H9 (cell line): ENCODE results near the gene TTLL4. TPM values are rescaled to one million over a fixed set of nuclear protein-coding genes. Genes with fewer than 3 reads are reported as not detected.

Experiments
- DNase-seq: peaks from one replicate; pipeline ENCODE4 v3.0.0-alpha.2; 2017
- H2AFZ ChIP-seq: one replicate; pipeline ENCODE4 v1.6.1; 2013; ENCODE audit warnings: mild to moderate bottlenecking, low read length, control low read depth, moderate library complexity
- H2AK5ac ChIP-seq: 2 replicates; pipeline ENCODE4 v1.6.1; 2013; ENCODE audit warnings: low read length, control low read depth, mixed read lengths; ENCODE audit not compliant: insufficient read length
- H2BK120ac ChIP-seq: one replicate; pipeline ENCODE4 v1.6.1; 2013; ENCODE audit warnings: low read depth, mild to moderate bottlenecking, low read length, control low read depth, inconsistent platforms; ENCODE audit not compliant: poor library complexity, severe bottlenecking
- H2BK12ac ChIP-seq: 2 replicates; pipeline ENCODE4 v1.6.1; 2013; ENCODE audit warnings: low read length, control low read depth, mixed read lengths, low read depth; ENCODE audit not compliant: insufficient read length
- H2BK15ac ChIP-seq: 2 replicates; pipeline ENCODE4 v1.6.1; 2013; ENCODE audit warnings: low read depth, low read length, control low read depth
- H2BK20ac ChIP-seq: one replicate; pipeline ENCODE4 v1.6.1; 2013; ENCODE audit warnings: low read depth, mild to moderate bottlenecking, low read length, control low read depth, inconsistent platforms; ENCODE audit not compliant: poor library complexity, severe bottlenecking
- H2BK5ac ChIP-seq: 2 replicates; pipeline ENCODE4 v1.6.1; 2013; ENCODE audit warnings: low read length, control low read depth, mixed read lengths; ENCODE audit not compliant: insufficient read length
- H3K14ac ChIP-seq: 2 replicates; pipeline ENCODE4 v1.6.1; 2013; ENCODE audit warnings: low read length, control low read depth; ENCODE audit not compliant: insufficient read depth
- H3K18ac ChIP-seq: 2 replicates; pipeline ENCODE4 v1.6.1; 2013; ENCODE audit warnings: low read depth, mild to moderate bottlenecking, mixed read lengths, low read length, control low read depth; ENCODE audit not compliant: insufficient read length
- H3K23ac ChIP-seq: 2 replicates; pipeline ENCODE4 v1.6.1; 2013; ENCODE audit warnings: low read length, control low read depth, mixed read lengths, low read depth; ENCODE audit not compliant: insufficient read length
- H3K23me2 ChIP-seq: 2 replicates; pipeline ENCODE4 v1.6.1; 2013; ENCODE audit warnings: low read depth, mild to moderate bottlenecking, mixed read lengths, low read length, control low read depth; ENCODE audit not compliant: insufficient read length, poor library complexity, severe bottlenecking
- H3K27ac ChIP-seq: 2 replicates; pipeline ENCODE4 v1.5.1; 2013; ENCODE audit warnings: low read length, control low read depth, mixed read lengths, low read depth; ENCODE audit not compliant: insufficient read length
- H3K27me3 ChIP-seq: 2 replicates; pipeline ENCODE4 v1.6.1; 2013; ENCODE audit warnings: low read length, control low read depth, inconsistent platforms; ENCODE audit not compliant: insufficient read depth
- H3K4ac ChIP-seq: 2 replicates; pipeline ENCODE4 v1.6.1; 2013; ENCODE audit warnings: low read depth, mild to moderate bottlenecking, control low read depth, inconsistent platforms, low read length, moderate library complexity
- H3K4me1 ChIP-seq: 2 replicates; pipeline ENCODE4 v1.6.1; 2013; ENCODE audit warnings: low read length, control low read depth, inconsistent platforms; ENCODE audit not compliant: insufficient read depth
- H3K4me2 ChIP-seq: 2 replicates; pipeline ENCODE4 v1.6.1; 2013; ENCODE audit warnings: low read length, control low read depth, mixed read lengths; ENCODE audit not compliant: insufficient read length, insufficient read depth
- H3K56ac ChIP-seq: 2 replicates; pipeline ENCODE4 v1.6.1; 2013; ENCODE audit warnings: low read depth, mild to moderate bottlenecking, mixed read lengths, low read length, control low read depth; ENCODE audit not compliant: insufficient read length
- H3K79me1 ChIP-seq: 2 replicates; pipeline ENCODE4 v1.6.1; 2013; ENCODE audit warnings: low read depth, mild to moderate bottlenecking, moderate library complexity, low read length, control low read depth, inconsistent platforms; ENCODE audit not compliant: insufficient read depth, poor library complexity, severe bottlenecking
- H3K79me2 ChIP-seq: 2 replicates; pipeline ENCODE4 v1.6.1; 2013; ENCODE audit warnings: low read length, control low read depth, inconsistent platforms; ENCODE audit not compliant: insufficient read depth
- H3K9ac ChIP-seq: 2 replicates; pipeline ENCODE4 v1.6.1; 2013; ENCODE audit warnings: low read length, control low read depth, mixed read lengths; ENCODE audit not compliant: insufficient read length; ENCODE audit errors: extremely low read depth
- H3K9me3 ChIP-seq: one replicate; pipeline ENCODE4 v1.6.1; 2013; ENCODE audit warnings: low read depth, low read length, inconsistent platforms; ENCODE audit not compliant: control insufficient read depth
- H3T11ph ChIP-seq: one replicate; pipeline ENCODE4 v1.6.1; 2013; ENCODE audit warnings: mild to moderate bottlenecking, low read length, control low read depth, inconsistent platforms
- H4K20me1 ChIP-seq: one replicate; pipeline ENCODE4 v1.6.1; 2013; ENCODE audit not compliant: control insufficient read depth, insufficient read length, insufficient read depth
- H4K5ac ChIP-seq: 2 replicates; pipeline ENCODE4 v1.6.1; 2013; ENCODE audit warnings: low read depth, mild to moderate bottlenecking, mixed read lengths, low read length, control low read depth; ENCODE audit not compliant: insufficient read length
- H4K8ac ChIP-seq: replicated peaks from 2 replicates; pipeline ENCODE4 v1.6.1; 2013; ENCODE audit warnings: low read length, control low read depth, mixed read lengths, low read depth; ENCODE audit not compliant: insufficient read length
- H4K91ac ChIP-seq: 2 replicates; pipeline ENCODE4 v1.6.1; 2013; ENCODE audit warnings: low read depth, mild to moderate bottlenecking, moderate library complexity, mixed read lengths, low read length, control low read depth; ENCODE audit not compliant: insufficient read length
- H3K27ac Mint-ChIP-seq, 3 experiments: 2 replicates in 2 of 3; 3 replicates in 1 of 3; pipeline ENCODE4 v1.8.0; 2020 to 2021; ENCODE audit warnings: mixed read lengths in 3 of 3, mild to moderate bottlenecking in 1 of 3, moderate library complexity in 1 of 3
- H3K27me3 Mint-ChIP-seq: 2 replicates; pipeline ENCODE4 v1.8.0; 2021; ENCODE audit warnings: low read depth, mild to moderate bottlenecking, moderate library complexity, mixed read lengths
- H3K36me3 Mint-ChIP-seq, 3 experiments: 2 replicates in 2 of 3; 3 replicates in 1 of 3; pipeline ENCODE4 v1.8.0; 2020 to 2021; ENCODE audit warnings: low read depth in 3 of 3, mixed read lengths in 3 of 3; ENCODE audit not compliant: insufficient read depth in 1 of 3
- H3K4me1 Mint-ChIP-seq, 2 experiments: 2 replicates each; pipeline ENCODE4 v1.8.0; 2020; ENCODE audit warnings: mixed read lengths in 2 of 2
- H3K4me3 Mint-ChIP-seq, 2 experiments: 2 replicates in 1 of 2; 3 replicates in 1 of 2; pipeline ENCODE4 v1.8.0; 2020 to 2021; ENCODE audit warnings: mild to moderate bottlenecking in 2 of 2, mixed read lengths in 2 of 2, moderate library complexity in 1 of 2
- H3K9me3 Mint-ChIP-seq, 2 experiments: 2 replicates in 1 of 2; 3 replicates in 1 of 2; pipeline ENCODE4 v1.8.0; 2020; ENCODE audit warnings: mild to moderate bottlenecking in 2 of 2, mixed read lengths in 2 of 2, moderate library complexity in 1 of 2
- WGBS: extraction: QIAGEN DNeasy Blood & Tissue Kit; methylation state at CpG from one replicate; pipeline ENCODE4 v1.1.7; 2013; ENCODE audit warnings: missing lambda C conversion rate, low lambda C conversion rate, mixed read lengths; ENCODE audit not compliant: insufficient read length; ENCODE audit errors: extremely low coverage; 5-methylcytosine and 5-hydroxymethylcytosine counted together
- total RNA-seq: library from RNA; stranded (reverse); gene quantifications from 2 replicates; pipeline ENCODE4 v1.2.1, GENCODE V29; 2021
- TF ChIP-seq, protein P1 (sequence below): fragments of 200-600 bp; sonication (generic); conservative IDR thresholded peaks from 3 replicates; pipeline ENCODE4 v1.8.0; 2021; ENCODE audit warnings: antibody characterized with exemption, mild to moderate bottlenecking

TTLL4 gene
- total RNA-seq, 1 experiment from 2014 or later = 96.4 TPM

DNA sequence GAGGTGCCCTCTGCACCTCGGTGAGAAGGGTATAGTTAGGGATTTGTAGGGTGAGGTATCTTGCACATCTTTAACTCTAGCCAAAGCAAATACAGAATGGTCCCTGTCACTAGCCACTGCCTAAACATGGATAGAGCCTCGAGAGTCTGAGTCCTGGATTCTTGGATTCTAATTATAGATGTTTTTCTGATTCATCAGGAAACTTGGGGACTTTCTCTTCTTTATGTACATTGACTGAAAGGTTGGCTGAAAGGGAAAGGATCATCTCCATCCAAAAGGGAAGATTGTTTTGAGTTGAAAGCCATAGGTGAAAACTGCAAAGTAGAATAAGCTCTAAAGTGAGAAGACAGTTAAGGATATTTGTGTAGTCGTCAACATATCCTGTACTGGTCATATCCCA, 30.6 kb upstream of the TTLL4 start:
- H4K91ac ChIP-seq = no peak overlapping the region
- H2BK120ac ChIP-seq = no peak overlapping the region
- H2AK5ac ChIP-seq = no peak overlapping the region
- H4K20me1 ChIP-seq = no peaks in the 10 kb centered on the region
- Mint-ChIP-seq H3K9me3 (no peaks in the 10 kb centered on the region), H3K27me3 (no peaks in the 10 kb centered on the region), H3K4me3 (no peak overlapping the region), H3K27ac (no peak overlapping the region), H3K36me3 (peaks cover 6 to 48% (median 27%) of the 10 kb centered on the region in 3 experiments; a peak in 6 of 7 replicates), H3K4me1 (no peaks in the 10 kb centered on the region)
- H3K9me3 ChIP-seq = no peaks in the 10 kb centered on the region
- no peak overlapping the region for H4K8ac ChIP-seq
- no peaks in the 10 kb centered on the region for H3K79me2 ChIP-seq
- H2BK15ac ChIP-seq = no peak overlapping the region
- H3K56ac ChIP-seq = no peak overlapping the region
- no peaks in the 10 kb centered on the region for H3K79me1 ChIP-seq
- H3K4ac ChIP-seq = no peak overlapping the region
- no peak overlapping the region for H3K4me2 ChIP-seq
- no peak overlapping the region for H2AFZ ChIP-seq
- no peaks in the 10 kb centered on the region for H3K4me1 ChIP-seq
- H3K27ac ChIP-seq = no peak overlapping the region
- no peak overlapping the region for H3K23ac ChIP-seq
- H2BK12ac ChIP-seq = no peak overlapping the region
- H2BK20ac ChIP-seq = no peak overlapping the region
- TF ChIP-seq, protein P1, sequence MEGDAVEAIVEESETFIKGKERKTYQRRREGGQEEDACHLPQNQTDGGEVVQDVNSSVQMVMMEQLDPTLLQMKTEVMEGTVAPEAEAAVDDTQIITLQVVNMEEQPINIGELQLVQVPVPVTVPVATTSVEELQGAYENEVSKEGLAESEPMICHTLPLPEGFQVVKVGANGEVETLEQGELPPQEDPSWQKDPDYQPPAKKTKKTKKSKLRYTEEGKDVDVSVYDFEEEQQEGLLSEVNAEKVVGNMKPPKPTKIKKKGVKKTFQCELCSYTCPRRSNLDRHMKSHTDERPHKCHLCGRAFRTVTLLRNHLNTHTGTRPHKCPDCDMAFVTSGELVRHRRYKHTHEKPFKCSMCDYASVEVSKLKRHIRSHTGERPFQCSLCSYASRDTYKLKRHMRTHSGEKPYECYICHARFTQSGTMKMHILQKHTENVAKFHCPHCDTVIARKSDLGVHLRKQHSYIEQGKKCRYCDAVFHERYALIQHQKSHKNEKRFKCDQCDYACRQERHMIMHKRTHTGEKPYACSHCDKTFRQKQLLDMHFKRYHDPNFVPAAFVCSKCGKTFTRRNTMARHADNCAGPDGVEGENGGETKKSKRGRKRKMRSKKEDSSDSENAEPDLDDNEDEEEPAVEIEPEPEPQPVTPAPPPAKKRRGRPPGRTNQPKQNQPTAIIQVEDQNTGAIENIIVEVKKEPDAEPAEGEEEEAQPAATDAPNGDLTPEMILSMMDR = no peak
- no peak overlapping the region for H2BK5ac ChIP-seq
- no peak overlapping the region for H4K5ac ChIP-seq
- DNase-seq = no peak
- no peak overlapping the region for H3T11ph ChIP-seq
- H3K14ac ChIP-seq = no peak overlapping the region
- no peaks in the 10 kb centered on the region for H3K27me3 ChIP-seq
- H3K18ac ChIP-seq = no peak overlapping the region
- WGBS = no CpG with 5 or more reads among the region's 3 CpGs
- no peaks in the 10 kb centered on the region for H3K23me2 ChIP-seq
- no peak overlapping the region for H3K9ac ChIP-seq
